ENCODE results near the gene CHPT1. TPM values are rescaled to one million over a fixed set of nuclear protein-coding genes. Genes with fewer than 3 reads are reported as not detected.

CHPT1 gene
- total and polyA plus RNA-seq, 2 donors from 2014 or later, result 32.1 to 65.5 TPM

GRCh38 chr12:101719566-101719965 lies 22.1 kb downstream of the CHPT1 start:
- no peaks in the 10 kb centered on the region for H3K27me3 ChIP-seq (ENCODE audit: control insufficient read depth, insufficient read depth, low read length)
- H3K9me3 ChIP-seq (ENCODE audit: control insufficient read depth in 2 of 3, insufficient read depth in 1 of 3, low read length in 3 of 3), result no peaks in the 10 kb centered on the region
- FAIRE-seq (no peak), DNase-seq (no peak)
- H3K9ac ChIP-seq (ENCODE audit: low read length in 3 of 3), result no peak overlapping the region
- H3K4me3 ChIP-seq (ENCODE audit: low read length in 3 of 3), result no peak overlapping the region
- H3K36me3 ChIP-seq (ENCODE audit: control insufficient read depth in 2 of 3, insufficient read depth in 3 of 3, low read length in 3 of 3), result peaks cover 2 to 8% (median 4%) of the 10 kb centered on the region in 3 donors
- intact Hi-C loops (cut with DNase I), result no loop called here
- TF ChIP-seq CTCF (IDR thresholded peaks at IDR 0.05; ENCODE audit: borderline replicate concordance, extremely low read depth, insufficient read depth), result no peak
- no peak overlapping the region for H3K27ac ChIP-seq (ENCODE audit: low read depth in 2 of 2, low read length in 2 of 2)
- H3K4me1 ChIP-seq (ENCODE audit: control insufficient read depth in 2 of 3, insufficient read depth in 2 of 3, low read depth in 1 of 3, low read length in 3 of 3), result no peaks in the 10 kb centered on the region

DNA sequence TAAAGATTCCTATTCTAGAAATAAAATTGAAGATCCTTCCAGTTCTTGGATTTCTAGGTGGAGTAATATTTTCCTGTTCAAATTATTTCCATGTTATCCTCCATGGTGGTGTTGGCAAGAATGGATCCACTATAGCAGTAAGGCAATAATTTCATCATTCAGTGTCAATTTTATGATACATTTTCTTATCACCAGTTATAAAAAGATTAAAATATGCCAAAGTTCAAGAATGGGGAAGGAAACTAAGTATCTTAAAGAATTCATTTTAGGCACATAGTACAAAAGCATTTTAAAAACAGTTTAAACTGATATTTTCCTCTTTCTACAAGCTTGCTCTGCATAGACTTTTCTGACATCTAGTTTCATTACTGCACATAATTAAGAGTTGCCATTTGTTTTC lies 22.7 kb downstream of the CHPT1 start:
- H3K9ac ChIP-seq (ENCODE audit: low read length in 3 of 3), result no peak overlapping the region
- H3K4me1 ChIP-seq (ENCODE audit: control insufficient read depth in 2 of 3, insufficient read depth in 2 of 3, low read depth in 1 of 3, low read length in 3 of 3), result no peaks in the 10 kb centered on the region
- H3K27ac ChIP-seq (ENCODE audit: low read depth in 2 of 2, low read length in 2 of 2), result no peak overlapping the region
- no peak for TF ChIP-seq CTCF (IDR thresholded peaks at IDR 0.05; ENCODE audit: borderline replicate concordance, extremely low read depth, insufficient read depth)
- no peaks in the 10 kb centered on the region for H3K9me3 ChIP-seq (ENCODE audit: control insufficient read depth in 2 of 3, insufficient read depth in 1 of 3, low read length in 3 of 3)
- intact Hi-C loops (cut with DNase I), result no loop called here
- no peaks in the 10 kb centered on the region for H3K27me3 ChIP-seq (ENCODE audit: control insufficient read depth, insufficient read depth, low read length)
- FAIRE-seq (no peak), DNase-seq (no peak)
- no peak overlapping the region for H3K4me3 ChIP-seq (ENCODE audit: low read length in 3 of 3)
- peaks cover 2 to 11% (median 4%) of the 10 kb centered on the region in 3 donors for H3K36me3 ChIP-seq (ENCODE audit: control insufficient read depth in 2 of 3, insufficient read depth in 3 of 3, low read length in 3 of 3)

- Histone ChIP-seq H3K4me1 (ENCODE audit: control insufficient read depth in 2 of 3, insufficient read depth in 2 of 3, low read depth in 1 of 3, low read length in 3 of 3) (no peaks in the 10 kb centered on the region), H3K27ac (ENCODE audit: low read depth in 2 of 2, low read length in 2 of 2) (no peak overlapping the region), H3K36me3 (ENCODE audit: control insufficient read depth in 2 of 3, insufficient read depth in 3 of 3, low read length in 3 of 3) (peaks cover 2 to 19% (median 6%) of the 10 kb centered on the region in 3 donors), H3K9ac (ENCODE audit: low read length in 3 of 3) (no peak overlapping the region), H3K9me3 (ENCODE audit: control insufficient read depth in 2 of 3, insufficient read depth in 1 of 3, low read length in 3 of 3) (no peaks in the 10 kb centered on the region), H3K27me3 (ENCODE audit: control insufficient read depth, insufficient read depth, low read length) (no peaks in the 10 kb centered on the region), H3K4me3 (ENCODE audit: low read length in 3 of 3) (no peak overlapping the region)
- intact Hi-C loops (cut with DNase I), result no loop called here
- TF ChIP-seq CTCF (IDR thresholded peaks at IDR 0.05; ENCODE audit: borderline replicate concordance, extremely low read depth, insufficient read depth), result no peak
- no peak for DNase-seq
- no peak for FAIRE-seq
Measured at GRCh38 chr12:101722392-101722791, 25.0 kb downstream of the CHPT1 start.

DNA sequence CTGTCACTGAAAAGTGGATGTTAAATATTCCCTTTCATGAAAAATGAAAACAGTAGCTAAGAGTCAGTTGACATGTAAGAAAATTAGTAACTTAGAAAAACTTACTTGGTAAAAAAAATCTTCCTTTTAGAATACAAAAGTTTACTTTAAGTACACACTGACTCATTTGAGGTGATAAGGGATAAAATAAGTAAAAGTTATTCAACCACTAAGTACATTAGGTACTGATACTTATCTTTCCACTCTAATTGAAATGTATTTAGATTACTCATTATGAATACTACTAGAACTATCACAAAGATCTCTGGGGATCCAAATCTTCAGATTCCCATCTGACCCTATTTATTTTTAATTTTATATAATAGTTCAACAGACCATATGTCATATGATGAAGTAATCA lies 29.7 kb downstream of the CHPT1 start:
- H3K27ac ChIP-seq (ENCODE audit: low read depth in 2 of 2, low read length in 2 of 2), result no peak overlapping the region
- H3K9ac ChIP-seq (ENCODE audit: low read length in 3 of 3), result no peak overlapping the region
- FAIRE-seq (no peak), DNase-seq (no peak)
- H3K27me3 ChIP-seq (ENCODE audit: control insufficient read depth, insufficient read depth, low read length), result no peaks in the 10 kb centered on the region
- intact Hi-C loops (cut with DNase I), result no loop called here
- TF ChIP-seq CTCF (IDR thresholded peaks at IDR 0.05; ENCODE audit: borderline replicate concordance, extremely low read depth, insufficient read depth), result no peak
- no peaks in the 10 kb centered on the region for H3K4me1 ChIP-seq (ENCODE audit: control insufficient read depth in 2 of 3, insufficient read depth in 2 of 3, low read depth in 1 of 3, low read length in 3 of 3)
- H3K9me3 ChIP-seq (ENCODE audit: control insufficient read depth in 2 of 3, insufficient read depth in 1 of 3, low read length in 3 of 3), result no peaks in the 10 kb centered on the region
- no peak overlapping the region for H3K4me3 ChIP-seq (ENCODE audit: low read length in 3 of 3)
- peaks cover 2 to 22% (median 7%) of the 10 kb centered on the region in 3 donors for H3K36me3 ChIP-seq (ENCODE audit: control insufficient read depth in 2 of 3, insufficient read depth in 3 of 3, low read length in 3 of 3)
